Mesenchymal stem cell (in vitro differentiated cells and primary cell): ENCODE data around the gene NSMF.

Experiments used
- DNase-seq: peaks from one replicate; pipeline ENCODE4 v3.0.0-alpha.2; 2013
- H2AFZ ChIP-seq: one replicate; pipeline ENCODE4 v1.6.1; 2013; ENCODE audit warnings: low read depth, mild to moderate bottlenecking, control low read depth, inconsistent platforms, low read length, moderate library complexity
- H2AK5ac ChIP-seq: 2 replicates; pipeline ENCODE4 v1.6.1; 2013; ENCODE audit warnings: low read length, moderate library complexity, mild to moderate bottlenecking, inconsistent platforms; ENCODE audit not compliant: severe bottlenecking
- H2BK120ac ChIP-seq: one replicate; pipeline ENCODE4 v1.6.1; 2013; ENCODE audit warnings: low read depth, mild to moderate bottlenecking, inconsistent platforms, low read length, moderate library complexity
- H2BK12ac ChIP-seq, 2 experiments: one replicate each; pipeline ENCODE4 v1.6.1; 2013; ENCODE audit warnings: inconsistent platforms in 2 of 2, low read length in 2 of 2, mild to moderate bottlenecking in 2 of 2, moderate library complexity in 2 of 2, control low read depth in 1 of 2
- H2BK15ac ChIP-seq: one replicate; pipeline ENCODE4 v1.6.1; 2013; ENCODE audit warnings: mild to moderate bottlenecking, low read depth, inconsistent platforms; ENCODE audit not compliant: poor library complexity, severe bottlenecking
- H2BK5ac ChIP-seq: 2 replicates; pipeline ENCODE4 v1.6.1; 2013; ENCODE audit warnings: low read depth, mild to moderate bottlenecking, low read length, control low read depth, inconsistent platforms; ENCODE audit not compliant: poor library complexity, severe bottlenecking
- H3K14ac ChIP-seq, 2 experiments: one replicate each; pipeline ENCODE4 v1.6.1; 2013; ENCODE audit warnings: inconsistent platforms in 2 of 2, low read length in 2 of 2, control low read depth in 1 of 2, mild to moderate bottlenecking in 1 of 2, moderate library complexity in 1 of 2
- H3K18ac ChIP-seq, 2 experiments: one replicate each; pipeline ENCODE4 v1.6.1; 2013; ENCODE audit warnings: inconsistent platforms in 2 of 2, low read length in 2 of 2, control low read depth in 1 of 2, low read depth in 1 of 2, mild to moderate bottlenecking in 1 of 2
- H3K23ac ChIP-seq, 2 experiments: one replicate each; pipeline ENCODE4 v1.6.1; 2013; ENCODE audit warnings: inconsistent platforms in 2 of 2, low read length in 2 of 2, mild to moderate bottlenecking in 2 of 2, moderate library complexity in 2 of 2, control low read depth in 1 of 2
- H3K27ac ChIP-seq: 2 replicates; pipeline ENCODE4 v1.5.1; 2013; ENCODE audit warnings: mild to moderate bottlenecking, moderate library complexity, low read length, control low read depth, inconsistent platforms; ENCODE audit not compliant: poor library complexity, severe bottlenecking
- H3K27me3 ChIP-seq, 2 experiments: 2 replicates each; pipeline versions ENCODE4 v1.6.1 to v1.7.0; 2013; ENCODE audit warnings: low read length in 2 of 2, mild to moderate bottlenecking in 2 of 2, moderate library complexity in 2 of 2, control low read depth in 1 of 2, inconsistent platforms in 1 of 2; ENCODE audit not compliant: control insufficient read depth in 1 of 2, insufficient read depth in 1 of 2
- H3K36me3 ChIP-seq, 2 experiments: 2 replicates each; pipeline versions ENCODE4 v1.6.1 to v1.7.0; 2013; ENCODE audit warnings: low read length in 2 of 2, control low read depth in 1 of 2, inconsistent platforms in 1 of 2, low read depth in 1 of 2, mild to moderate bottlenecking in 1 of 2; ENCODE audit not compliant: insufficient read depth in 2 of 2, control insufficient read depth in 1 of 2
- H3K4ac ChIP-seq, 2 experiments: one replicate each; pipeline ENCODE4 v1.6.1; 2013; ENCODE audit warnings: inconsistent platforms in 2 of 2, low read length in 2 of 2, mild to moderate bottlenecking in 2 of 2, moderate library complexity in 2 of 2, control low read depth in 1 of 2, low read depth in 1 of 2
- H3K4me1 ChIP-seq: 2 replicates; pipeline ENCODE4 v1.6.1; 2013; ENCODE audit warnings: low read depth, low read length, control low read depth; ENCODE audit not compliant: control insufficient read depth, insufficient read depth
- H3K4me2 ChIP-seq: 2 replicates; pipeline ENCODE4 v1.6.1; 2013; ENCODE audit warnings: low read length, mild to moderate bottlenecking, inconsistent platforms; ENCODE audit not compliant: poor library complexity, severe bottlenecking
- H3K4me3 ChIP-seq, 2 experiments: 2 replicates each; pipeline versions ENCODE4 v1.5.1 to v1.7.0; 2013; ENCODE audit warnings: low read length in 2 of 2, mild to moderate bottlenecking in 2 of 2, control low read depth in 1 of 2, low read depth in 1 of 2; ENCODE audit not compliant: insufficient read depth in 1 of 2
- H3K79me1 ChIP-seq: replicated peaks from 2 replicates; pipeline ENCODE4 v1.6.1; 2013; ENCODE audit warnings: mild to moderate bottlenecking, control low read depth, low read length, inconsistent platforms; ENCODE audit not compliant: poor library complexity, severe bottlenecking
- H3K9ac ChIP-seq: 2 replicates; pipeline ENCODE4 v1.7.0; 2013; ENCODE audit warnings: mild to moderate bottlenecking, low read length, moderate library complexity
- H3K9me3 ChIP-seq: 2 replicates; pipeline ENCODE4 v1.7.0; 2013; ENCODE audit warnings: mild to moderate bottlenecking, low read length; ENCODE audit not compliant: control insufficient read depth
- H4K8ac ChIP-seq: one replicate; pipeline ENCODE4 v1.6.1; 2013; ENCODE audit warnings: inconsistent platforms, mild to moderate bottlenecking, low read length, moderate library complexity
- H4K91ac ChIP-seq: one replicate; pipeline ENCODE4 v1.6.1; 2013; ENCODE audit warnings: mild to moderate bottlenecking, low read length, inconsistent platforms
- WGBS: methylation state at CpG from one replicate; pipeline ENCODE4 v1.1.7; 2013; ENCODE audit warnings: mixed read lengths; 5-methylcytosine and 5-hydroxymethylcytosine counted together

The NSMF gene

DNA sequence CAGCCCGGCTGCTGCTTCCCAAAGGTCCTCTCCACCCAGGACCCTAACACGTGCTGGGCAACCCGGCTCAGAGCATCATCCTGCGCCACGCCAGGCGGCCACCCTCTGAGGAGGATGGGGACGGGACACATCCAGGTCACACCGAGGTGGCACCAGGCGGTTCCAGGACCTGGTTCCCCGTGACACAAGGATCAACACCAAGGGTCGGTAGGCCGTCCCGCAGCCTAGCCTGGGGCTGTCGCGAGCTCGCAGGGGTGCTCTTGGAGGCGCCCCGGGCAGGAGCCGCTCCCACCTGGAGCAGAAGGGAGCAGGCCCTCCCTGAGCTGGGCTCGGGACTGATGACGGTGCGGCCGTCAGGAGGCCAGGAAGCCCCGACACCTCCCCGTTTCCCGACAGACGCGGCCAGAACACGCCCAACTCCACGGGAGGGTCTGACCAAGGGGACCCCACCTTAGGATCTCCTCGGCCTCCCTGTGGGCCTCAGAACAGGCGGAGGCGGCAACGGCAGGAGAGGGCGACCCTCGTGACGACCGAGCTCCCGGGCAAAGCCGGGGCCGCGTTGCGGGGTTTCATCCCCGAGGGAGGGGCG, 42.5 kb downstream of the NSMF start:
- peaks cover 0 to 29% of the 10 kb centered on the region in 2 experiments for H3K36me3 ChIP-seq
- H3K4me1 ChIP-seq: peaks cover 20% of the 10 kb centered on the region
- DNase-seq: no peak
- no peak overlapping the region for H3K18ac ChIP-seq
- no peak overlapping the region for H3K4ac ChIP-seq
- H3K9me3 ChIP-seq: no peaks in the 10 kb centered on the region
- H3K14ac ChIP-seq: no peak overlapping the region
- no peak overlapping the region for H3K27ac ChIP-seq
- H3K27me3 ChIP-seq: no peaks in the 10 kb centered on the region
- no peak overlapping the region for H2BK120ac ChIP-seq
- peaks cover 41% of the 10 kb centered on the region for H3K79me1 ChIP-seq
- no peak overlapping the region for H3K23ac ChIP-seq
- no peak overlapping the region for H2AFZ ChIP-seq
- peak overlapping the region; percentile 18 for H3K9ac ChIP-seq
- H4K91ac ChIP-seq: no peak overlapping the region
- H3K4me3 ChIP-seq: no peak overlapping the region
- WGBS: 98% methylated on average over 45 of the region's 45 CpGs
- H3K4me2 ChIP-seq: no peak overlapping the region
- H2BK5ac ChIP-seq: no peak overlapping the region
- H4K8ac ChIP-seq: no peak overlapping the region
- H2BK12ac ChIP-seq: no peak overlapping the region
- no peak overlapping the region for H2AK5ac ChIP-seq
- H2BK15ac ChIP-seq: no peak overlapping the region

DNA sequence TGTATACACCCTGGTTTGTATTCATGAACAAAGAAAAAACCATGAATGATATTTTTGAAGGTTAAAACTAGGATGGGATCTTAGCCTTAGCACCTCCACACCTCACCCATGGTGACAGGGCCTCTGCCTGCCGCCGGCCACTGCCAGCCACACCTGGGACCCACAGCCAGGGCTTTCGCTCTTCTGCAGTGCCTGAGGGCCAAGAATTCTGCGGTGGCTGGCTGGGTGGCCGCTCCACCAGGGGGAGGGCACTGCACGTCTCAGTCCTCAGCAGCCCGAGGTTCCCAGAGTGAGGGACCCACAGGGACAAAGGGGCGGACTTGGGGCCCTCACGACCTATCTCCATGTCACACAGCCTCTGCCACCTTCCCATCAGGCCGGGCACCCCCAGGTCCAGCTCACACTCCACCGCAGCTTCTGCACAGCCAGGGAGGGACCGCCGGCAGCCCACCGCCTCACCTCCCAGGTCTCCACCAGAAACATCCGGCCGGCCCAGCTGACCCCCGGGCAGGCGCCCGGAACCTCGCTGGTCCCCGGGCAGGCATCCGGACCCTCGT, 43.0 kb downstream of the NSMF start:
- no peak overlapping the region for H3K4me3 ChIP-seq
- H3K27ac ChIP-seq: no peak overlapping the region
- H3K9ac ChIP-seq: no peak overlapping the region
- H3K9me3 ChIP-seq: no peaks in the 10 kb centered on the region
- H3K23ac ChIP-seq: no peak overlapping the region
- peaks cover 0 to 29% of the 10 kb centered on the region in 2 experiments for H3K36me3 ChIP-seq
- no peak overlapping the region for H2AK5ac ChIP-seq
- H2BK15ac ChIP-seq: peak overlapping the region; percentile 62
- H3K4me1 ChIP-seq: peaks cover 23% of the 10 kb centered on the region
- H2BK5ac ChIP-seq: no peak overlapping the region
- H3K27me3 ChIP-seq: no peaks in the 10 kb centered on the region
- peaks cover 38% of the 10 kb centered on the region for H3K79me1 ChIP-seq
- no peak overlapping the region for H3K4me2 ChIP-seq
- H2AFZ ChIP-seq: no peak overlapping the region
- H3K4ac ChIP-seq: no peak overlapping the region
- H3K18ac ChIP-seq: no peak overlapping the region
- no peak overlapping the region for H4K91ac ChIP-seq
- 97% methylated on average over 23 of the region's 23 CpGs for WGBS
- H2BK120ac ChIP-seq: no peak overlapping the region
- H4K8ac ChIP-seq: no peak overlapping the region
- no peak overlapping the region for H2BK12ac ChIP-seq
- no peak for DNase-seq
- no peak overlapping the region for H3K14ac ChIP-seq

DNA sequence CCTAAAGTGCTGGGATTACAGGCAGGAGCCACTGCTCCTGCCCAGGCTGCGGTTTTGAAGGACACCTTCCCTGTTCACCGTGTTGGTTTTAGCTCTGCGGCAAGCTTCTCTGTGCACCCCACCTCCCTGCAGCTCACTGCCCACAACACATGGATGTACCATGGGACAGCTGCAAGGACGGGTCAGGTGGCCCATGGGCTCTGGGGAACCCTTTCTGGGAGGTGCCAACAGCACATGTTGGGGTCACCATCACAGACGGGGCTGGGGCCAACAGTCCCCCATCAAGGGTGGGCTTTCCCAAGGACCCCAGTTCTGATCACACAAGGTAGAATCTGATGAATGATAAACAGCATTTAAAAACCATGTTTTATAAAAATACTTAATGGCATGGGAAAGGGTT, 43.7 kb downstream of the NSMF start:
- no peak overlapping the region for H3K14ac ChIP-seq
- no peak overlapping the region for H4K8ac ChIP-seq
- H3K27ac ChIP-seq: no peak overlapping the region
- H3K18ac ChIP-seq: no peak overlapping the region
- H3K9me3 ChIP-seq: no peaks in the 10 kb centered on the region
- no peaks in the 10 kb centered on the region for H3K27me3 ChIP-seq
- no peak overlapping the region for H2BK5ac ChIP-seq
- no peak overlapping the region for H3K4me2 ChIP-seq
- no peak overlapping the region for H2BK15ac ChIP-seq
- H2BK120ac ChIP-seq: no peak overlapping the region
- 95% methylated on average over 5 of the region's 5 CpGs for WGBS
- no peak overlapping the region for H3K9ac ChIP-seq
- no peak overlapping the region for H3K23ac ChIP-seq
- peaks cover 0 to 29% of the 10 kb centered on the region in 2 experiments for H3K36me3 ChIP-seq
- no peak overlapping the region for H3K4me3 ChIP-seq
- no peak for DNase-seq
- no peak overlapping the region for H2AFZ ChIP-seq
- peaks cover 29% of the 10 kb centered on the region for H3K4me1 ChIP-seq
- H4K91ac ChIP-seq: no peak overlapping the region
- peaks cover 39% of the 10 kb centered on the region for H3K79me1 ChIP-seq
- no peak overlapping the region for H2BK12ac ChIP-seq
- H3K4ac ChIP-seq: no peak overlapping the region
- H2AK5ac ChIP-seq: no peak overlapping the region

DNA sequence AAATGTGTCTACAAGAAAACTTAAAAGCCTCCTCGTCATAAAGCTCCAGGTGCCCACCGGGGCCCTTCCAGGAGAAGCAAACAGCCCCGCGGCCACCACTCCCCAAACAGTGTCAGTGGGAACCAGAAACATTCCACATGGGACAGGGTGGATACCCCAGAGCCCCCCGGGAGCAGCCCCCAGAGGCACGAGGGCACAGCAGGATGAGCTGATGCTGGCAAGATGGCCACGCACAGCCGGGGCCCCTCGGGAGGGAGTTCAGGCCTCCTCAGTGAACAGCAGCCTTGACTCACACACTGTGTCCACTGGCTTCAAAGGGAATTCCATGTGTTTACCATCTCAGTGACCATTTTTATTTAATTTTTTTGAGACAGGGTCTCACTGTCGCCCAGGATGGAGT, 46.7 kb downstream of the NSMF start:
- Histone ChIP-seq H3K4me2 (no peak overlapping the region), H3K36me3 (peaks cover 0 to 30% of the 10 kb centered on the region in 2 experiments), H3K9ac (no peak overlapping the region), H2BK12ac (peak overlapping the region; percentile 82 to 90), H3K4ac (peak overlapping the region; percentile 47 to 64), H4K91ac (no peak overlapping the region), H3K9me3 (no peaks in the 10 kb centered on the region), H3K79me1 (peaks cover 34% of the 10 kb centered on the region), H3K4me3 (no peak overlapping the region), H3K27me3 (no peaks in the 10 kb centered on the region), H3K27ac (peak overlapping the region; percentile 65), H2AFZ (no peak overlapping the region), H3K14ac (no peak overlapping the region), H3K18ac (peak overlapping the region; percentile 76 to 89), H2AK5ac (peak overlapping the region; percentile 90), H4K8ac (peak overlapping the region; percentile 72), H2BK120ac (no peak overlapping the region), H2BK15ac (peak overlapping the region; percentile 94), H3K4me1 (peaks cover 38% of the 10 kb centered on the region), H2BK5ac (peak overlapping the region; percentile 79), H3K23ac (peak overlapping the region in 1 of 2 experiments; percentile 37)
- peak; percentile 29 for DNase-seq
- WGBS: 77% methylated on average over 10 of the region's 10 CpGs
